ENCODE data around the gene MRPS2. TPM values are rescaled to one million over a fixed set of nuclear protein-coding genes. Genes with fewer than 3 reads are reported as not detected.
"Not testable (repeated sequence)": the region's sequence is repeated elsewhere in the genome, so short reads cannot be mapped to it uniquely, and the experiment has no call there.

MRPS2 gene
- total RNA-seq, 1 donor = 12.5 TPM

DNA sequence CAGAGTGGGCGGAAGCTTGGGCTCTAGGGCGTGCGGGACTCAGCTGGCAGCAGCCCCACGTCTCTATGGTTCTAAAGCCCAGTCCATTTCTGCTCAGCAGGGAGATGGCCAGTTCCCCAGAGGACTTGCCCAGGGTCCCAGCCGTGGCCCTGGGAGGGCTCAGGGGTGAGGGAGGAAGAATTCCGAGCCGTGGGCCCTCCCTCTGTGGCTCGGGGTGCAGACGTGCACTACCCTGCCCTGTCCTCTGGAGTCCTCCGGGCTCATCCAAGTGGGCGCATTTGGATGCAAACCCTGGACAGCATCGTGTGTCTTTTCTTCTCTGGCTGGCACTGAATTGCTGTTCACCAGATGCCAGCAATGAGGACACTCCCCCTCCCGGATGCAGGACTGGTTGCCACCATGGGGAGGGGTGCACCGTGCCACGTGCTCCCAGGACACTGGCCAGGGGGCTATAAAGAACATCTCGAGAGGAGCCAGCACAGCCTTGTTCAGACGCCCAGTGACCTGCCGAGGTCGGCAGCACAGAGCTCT is 45.2 kb downstream of the MRPS2 start, which contains the start of gene OBP2A:
Gene OBP2A, plus strand, starts transcription at position 481 of the 531 bp plus-strand sequence. CDS start 55 bp downstream, outside the sequence.
- H3K4me3 ChIP-seq (ENCODE audit: low read length); H3K27me3 ChIP-seq (ENCODE audit: insufficient read depth, low read length); H3K4me1 ChIP-seq (ENCODE audit: insufficient read depth, low read length); H3K9me3 ChIP-seq (ENCODE audit: low read depth, low read length): not testable (repeated sequence)

DNA sequence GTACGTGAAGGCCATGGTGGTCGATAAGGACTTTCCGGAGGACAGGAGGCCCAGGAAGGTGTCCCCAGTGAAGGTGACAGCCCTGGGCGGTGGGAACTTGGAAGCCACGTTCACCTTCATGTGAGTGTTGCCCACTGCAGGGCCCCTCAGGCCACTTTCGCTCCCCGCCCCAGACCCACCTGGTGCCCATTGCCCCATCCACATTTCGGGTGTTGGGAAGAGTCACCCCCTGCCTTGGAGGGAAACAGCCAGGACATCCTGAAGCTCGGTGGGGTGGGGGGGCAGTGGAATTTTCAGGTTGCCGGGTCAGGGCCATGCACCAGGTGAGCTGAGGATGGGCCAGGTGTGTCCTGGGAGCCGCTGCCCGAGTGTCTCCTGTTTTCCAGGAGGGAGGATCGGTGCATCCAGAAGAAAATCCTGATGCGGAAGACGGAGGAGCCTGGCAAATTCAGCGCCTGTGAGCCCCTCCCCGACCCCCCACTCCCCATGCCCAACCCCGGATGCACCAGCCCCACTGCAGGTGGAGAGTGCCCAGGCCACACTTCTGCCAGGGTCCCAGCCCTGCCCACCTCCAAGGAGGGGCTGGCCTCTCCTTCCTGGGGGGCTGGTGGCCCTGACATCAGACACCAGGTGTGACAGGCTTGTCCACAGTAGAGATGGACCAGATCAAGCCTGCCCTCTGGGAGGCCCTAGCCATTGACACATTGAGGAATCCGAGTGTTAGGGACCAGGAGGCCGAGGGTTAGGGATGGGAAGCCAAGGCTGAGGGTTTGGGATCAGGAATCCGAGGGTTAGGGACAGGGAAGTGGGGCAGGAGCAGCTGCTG is 46.5 kb downstream of the MRPS2 start:
- not testable (repeated sequence) for H3K27me3 ChIP-seq (ENCODE audit: insufficient read depth, low read length); H3K4me3 ChIP-seq (ENCODE audit: low read length); H3K4me1 ChIP-seq (ENCODE audit: insufficient read depth, low read length); H3K9me3 ChIP-seq (ENCODE audit: low read depth, low read length)

DNA sequence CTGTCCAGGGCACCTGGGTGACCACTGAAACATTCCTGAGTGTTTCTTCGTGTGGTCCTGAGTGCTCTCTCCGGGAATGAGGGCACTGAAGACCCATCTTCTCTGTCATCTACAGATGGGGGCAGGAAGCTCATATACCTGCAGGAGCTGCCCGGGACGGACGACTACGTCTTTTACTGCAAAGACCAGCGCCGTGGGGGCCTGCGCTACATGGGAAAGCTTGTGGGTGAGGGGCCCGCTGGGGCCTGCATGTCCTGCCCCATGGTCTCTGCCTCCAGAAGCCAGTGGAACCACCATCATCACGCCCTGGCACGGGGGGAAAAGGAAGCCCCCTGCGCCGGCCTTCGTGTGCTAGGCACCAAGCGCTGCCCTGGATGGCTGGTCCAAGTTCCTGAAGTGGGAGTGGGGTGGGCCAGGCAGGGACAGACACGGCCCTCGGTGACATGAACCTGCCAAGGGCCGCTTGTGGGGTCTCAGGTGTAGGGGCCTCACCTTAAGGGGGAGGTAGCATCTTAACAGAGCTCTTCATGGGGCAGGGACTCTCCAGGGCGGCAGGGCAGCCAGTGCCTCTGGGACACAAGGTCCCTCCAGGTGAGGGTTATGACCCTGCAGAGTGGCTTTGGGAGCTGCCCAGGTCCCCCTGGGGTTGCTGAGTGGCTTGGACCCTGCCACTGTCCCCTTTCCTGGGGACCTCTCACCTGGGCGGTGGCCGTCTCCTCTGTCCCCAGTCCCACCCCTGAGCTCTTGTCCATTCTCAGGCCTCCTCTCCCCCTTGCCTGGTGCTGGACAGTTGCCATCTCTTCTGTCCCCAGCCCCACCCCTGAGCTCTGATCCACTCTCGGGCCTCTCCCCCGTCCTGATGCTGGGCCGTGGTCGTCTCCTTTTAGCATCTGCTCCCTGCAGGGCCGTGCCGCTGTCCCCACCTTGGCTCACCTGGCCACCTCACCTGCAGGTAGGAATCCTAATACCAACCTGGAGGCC is 47.6 kb downstream of the MRPS2 start:
- Histone ChIP-seq H3K27me3 (ENCODE audit: insufficient read depth, low read length) (no peaks in the 10 kb centered on the region), H3K4me1 (ENCODE audit: insufficient read depth, low read length) (no peaks in the 10 kb centered on the region)

DNA sequence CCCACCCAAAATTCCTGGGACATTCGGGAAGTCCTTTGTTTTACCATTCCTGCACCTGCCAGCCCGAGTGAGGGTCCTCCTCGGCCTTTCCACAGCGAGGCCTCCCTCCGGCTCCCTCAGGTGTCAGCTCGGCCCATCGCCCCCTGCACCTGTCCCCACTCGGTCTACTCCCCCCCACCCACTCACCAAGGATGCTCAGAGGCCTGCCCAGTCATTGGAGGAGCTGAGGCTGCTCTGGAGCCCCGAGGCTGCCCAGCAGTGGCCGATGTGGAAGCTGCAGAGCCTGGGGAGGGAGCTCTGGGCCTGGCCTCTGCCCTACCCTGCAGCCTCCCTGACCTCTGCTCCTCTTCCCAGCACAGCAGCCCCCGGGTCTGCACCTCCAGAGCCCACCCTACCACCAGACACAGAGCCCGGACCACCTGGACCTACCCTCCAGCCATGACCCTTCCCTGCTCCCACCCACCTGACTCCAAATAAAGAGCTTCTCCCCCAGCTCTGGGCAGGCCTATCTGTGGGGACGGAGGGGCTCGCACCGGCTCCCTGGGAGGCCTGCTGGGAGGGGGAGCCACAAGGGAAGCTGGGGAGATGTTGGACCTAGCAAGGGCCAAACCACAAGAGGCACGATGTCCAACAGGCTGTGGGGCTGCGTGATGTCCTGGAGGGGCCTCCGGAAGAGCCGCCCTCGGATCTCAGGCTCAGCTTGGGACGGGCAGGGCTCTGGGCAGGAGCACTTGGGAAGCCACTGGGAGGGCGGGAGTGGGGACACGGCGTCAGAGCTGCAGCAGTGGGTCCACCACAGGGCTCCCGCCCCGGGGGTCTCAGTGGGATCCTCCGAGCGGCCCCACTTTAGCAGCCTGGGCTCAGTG is 49.2 kb downstream of the MRPS2 start:
- H3K27me3 ChIP-seq (ENCODE audit: insufficient read depth, low read length); H3K4me1 ChIP-seq (ENCODE audit: insufficient read depth, low read length); H3K4me3 ChIP-seq (ENCODE audit: low read length); H3K9me3 ChIP-seq (ENCODE audit: low read depth, low read length): not testable (repeated sequence)

More for the DNA sequence above, 47.6 kb downstream of the MRPS2 start:
- Histone ChIP-seq H3K4me3 (ENCODE audit: low read length) (no peak overlapping the region), H3K9me3 (ENCODE audit: low read depth, low read length) (no peaks in the 10 kb centered on the region)

DNA sequence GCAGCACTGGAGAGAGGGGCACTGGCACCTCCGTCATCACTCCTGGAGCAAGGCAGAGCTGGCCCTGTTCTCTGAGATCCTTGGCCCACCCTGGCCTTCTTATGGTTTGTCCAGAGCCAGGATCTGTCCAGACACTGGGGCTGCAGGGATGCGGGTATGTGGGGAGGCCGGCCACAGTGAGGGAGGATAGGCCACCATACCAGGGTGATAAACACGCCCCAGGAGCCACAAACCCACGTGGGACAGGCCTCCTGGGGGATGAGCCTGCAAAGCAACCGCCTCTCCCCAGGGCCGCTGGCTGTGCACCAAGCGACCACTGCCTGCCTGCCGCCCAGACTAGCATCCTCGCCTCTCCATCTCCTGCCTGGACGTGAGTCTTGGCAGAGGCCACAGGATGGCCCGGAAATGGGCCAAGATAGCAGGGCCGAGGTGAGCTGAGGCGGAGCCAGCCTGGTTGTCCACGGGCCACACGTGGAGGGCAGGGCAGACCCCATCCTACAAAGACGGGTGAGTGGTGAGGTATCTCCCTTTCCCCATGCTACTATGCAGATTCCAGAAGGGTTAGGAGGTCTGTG is 49.9 kb downstream of the MRPS2 start:
- H3K27me3 ChIP-seq (ENCODE audit: insufficient read depth, low read length) = no peaks in the 10 kb centered on the region
- no peaks in the 10 kb centered on the region for H3K4me1 ChIP-seq (ENCODE audit: insufficient read depth, low read length)
- H3K4me3 ChIP-seq (ENCODE audit: low read length) = no peak overlapping the region
- no peaks in the 10 kb centered on the region for H3K9me3 ChIP-seq (ENCODE audit: low read depth, low read length)

DNA sequence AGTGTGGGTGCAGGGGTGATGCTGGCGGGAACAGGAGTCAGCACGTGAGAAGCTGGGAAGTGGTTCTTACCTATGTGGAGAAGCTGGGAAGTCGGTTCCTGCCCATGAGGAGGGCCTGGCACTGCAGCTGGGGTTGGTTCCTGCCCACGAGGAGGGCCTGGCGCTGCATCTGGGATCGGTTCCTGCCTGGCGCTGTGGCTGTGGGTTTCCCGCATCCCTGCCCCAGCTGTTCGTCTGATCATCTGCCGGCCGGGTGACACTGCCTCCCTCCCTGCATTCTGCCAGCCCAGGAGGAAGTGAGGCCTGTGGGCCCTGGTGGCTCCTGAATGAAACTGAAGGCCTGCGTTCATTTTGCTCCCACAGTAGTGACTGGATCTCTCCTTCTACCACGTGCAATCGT is 50.5 kb downstream of the MRPS2 start:
- H3K9me3 ChIP-seq (ENCODE audit: low read depth, low read length) = no peaks in the 10 kb centered on the region
- no peak overlapping the region for H3K4me3 ChIP-seq (ENCODE audit: low read length)
- no peaks in the 10 kb centered on the region for H3K27me3 ChIP-seq (ENCODE audit: insufficient read depth, low read length)
- H3K4me1 ChIP-seq (ENCODE audit: insufficient read depth, low read length) = no peaks in the 10 kb centered on the region

DNA sequence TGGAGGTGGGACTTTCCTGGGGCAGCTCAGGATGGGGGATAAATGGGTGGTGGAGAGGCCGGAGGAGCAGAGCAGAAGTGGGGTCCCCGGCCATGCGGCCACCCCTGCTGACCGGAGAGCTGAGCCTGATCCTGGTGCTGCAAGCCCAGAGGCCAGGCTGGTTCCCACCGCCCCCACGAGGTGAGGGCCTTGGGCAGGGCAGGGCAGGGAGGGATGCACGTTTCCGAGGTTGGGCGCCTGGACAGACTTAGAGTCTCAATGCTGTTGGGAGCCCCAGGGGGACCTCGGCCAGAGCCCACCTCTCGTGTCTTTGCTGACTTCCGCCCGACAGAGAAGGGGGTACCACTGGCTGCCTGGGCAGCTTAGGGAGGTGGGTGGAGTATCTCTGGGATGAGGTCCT is 51.0 kb downstream of the MRPS2 start:
- Histone ChIP-seq H3K4me1 (ENCODE audit: insufficient read depth, low read length) (no peaks in the 10 kb centered on the region), H3K27me3 (ENCODE audit: insufficient read depth, low read length) (no peaks in the 10 kb centered on the region), H3K9me3 (ENCODE audit: low read depth, low read length) (no peaks in the 10 kb centered on the region), H3K4me3 (ENCODE audit: low read length) (no peak overlapping the region)

DNA sequence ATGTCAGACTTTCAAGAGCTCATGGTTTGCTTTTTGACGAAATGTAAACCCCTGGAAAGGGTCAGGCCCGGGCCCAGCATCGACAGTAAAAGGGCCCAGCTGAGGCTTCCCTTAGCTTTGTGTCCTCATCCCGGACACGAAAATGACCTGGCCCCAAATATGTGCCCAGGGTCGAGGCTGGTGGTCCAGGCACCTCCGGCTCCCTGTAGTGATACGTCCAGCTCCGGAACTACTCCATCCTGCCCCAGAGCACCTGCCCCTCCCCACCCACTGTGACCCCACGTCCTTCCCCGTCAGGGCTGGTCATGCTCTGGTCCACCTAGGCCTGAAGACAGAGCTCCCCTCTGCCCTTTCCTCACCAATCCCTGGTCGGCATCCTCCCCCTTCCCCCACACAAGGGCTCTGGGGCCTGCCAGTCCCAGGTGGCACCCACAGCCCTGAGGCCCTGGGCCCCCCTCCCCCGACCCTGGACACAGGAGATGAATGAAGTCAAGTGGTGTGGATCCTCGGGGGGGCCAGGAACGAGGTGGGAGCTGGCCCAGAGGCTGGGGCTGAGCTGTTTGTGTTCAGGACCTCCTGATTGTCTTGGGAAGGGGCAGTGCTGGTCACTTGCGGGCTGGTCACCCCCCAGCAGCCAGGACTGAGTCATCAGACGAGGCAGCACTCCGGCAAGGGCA is 51.7 kb downstream of the MRPS2 start:
- no peaks in the 10 kb centered on the region for H3K9me3 ChIP-seq (ENCODE audit: low read depth, low read length)
- no peak overlapping the region for H3K4me3 ChIP-seq (ENCODE audit: low read length)
- H3K27me3 ChIP-seq (ENCODE audit: insufficient read depth, low read length) = no peaks in the 10 kb centered on the region
- H3K4me1 ChIP-seq (ENCODE audit: insufficient read depth, low read length) = no peaks in the 10 kb centered on the region

DNA sequence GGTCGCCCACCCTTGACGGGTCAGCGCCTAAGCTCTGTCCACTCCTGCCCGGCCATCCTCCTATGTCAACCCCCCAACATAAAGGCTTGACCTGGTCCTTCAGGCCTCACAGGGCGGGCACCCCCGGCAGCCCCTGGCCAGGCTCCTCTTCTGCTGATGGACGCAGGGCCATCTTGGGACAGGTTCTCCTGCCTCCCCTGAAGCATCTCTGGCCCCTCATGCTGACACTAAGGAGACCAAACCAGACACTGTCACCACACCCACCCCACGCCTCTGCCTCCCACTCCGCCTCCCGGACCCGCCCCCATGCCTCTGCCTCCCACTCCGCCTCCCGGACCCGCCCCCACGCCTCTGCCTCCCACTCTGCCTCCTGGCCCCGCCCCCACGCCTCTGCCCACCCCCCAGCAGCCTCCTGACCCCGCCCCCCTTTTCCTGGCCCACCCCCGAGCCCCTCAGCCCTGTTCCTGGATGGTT is 52.3 kb downstream of the MRPS2 start:
- H3K27me3 ChIP-seq (ENCODE audit: insufficient read depth, low read length) = no peaks in the 10 kb centered on the region
- no peaks in the 10 kb centered on the region for H3K4me1 ChIP-seq (ENCODE audit: insufficient read depth, low read length)
- H3K4me3 ChIP-seq (ENCODE audit: low read length) = no peak overlapping the region
- H3K9me3 ChIP-seq (ENCODE audit: low read depth, low read length) = no peaks in the 10 kb centered on the region

Other genes with a start within 250 kb of the MRPS2 start
- 1.5 TPM for gene PPP1R26, start 20.9 kb upstream of the MRPS2 start, total RNA-seq
- gene LCN1, start 20.8 kb downstream of the MRPS2 start, total RNA-seq = not detected
- gene OBP2A, start 45.4 kb downstream of the MRPS2 start, total RNA-seq = not detected
- gene PAEP, start 61.1 kb downstream of the MRPS2 start, total RNA-seq = not detected
- not detected for gene GLT6D1, start 138.9 kb downstream of the MRPS2 start, total RNA-seq
- not detected for gene LCN9, start 162.6 kb downstream of the MRPS2 start, total RNA-seq
- gene SOHLH1, start 198.8 kb downstream of the MRPS2 start, total RNA-seq = not detected
- 0.10 TPM for gene KCNT1, start 201.5 kb downstream of the MRPS2 start, total RNA-seq

All from mononuclear cell (primary cell).